Measurements from ENCODE around the gene MKRN1. TPM values are rescaled to one million over a fixed set of nuclear protein-coding genes. Genes with fewer than 3 reads are reported as not detected.

Gene MKRN1
- total RNA-seq, 2 donors from 2014 or later = 39.7 to 62.1 TPM

DNA sequence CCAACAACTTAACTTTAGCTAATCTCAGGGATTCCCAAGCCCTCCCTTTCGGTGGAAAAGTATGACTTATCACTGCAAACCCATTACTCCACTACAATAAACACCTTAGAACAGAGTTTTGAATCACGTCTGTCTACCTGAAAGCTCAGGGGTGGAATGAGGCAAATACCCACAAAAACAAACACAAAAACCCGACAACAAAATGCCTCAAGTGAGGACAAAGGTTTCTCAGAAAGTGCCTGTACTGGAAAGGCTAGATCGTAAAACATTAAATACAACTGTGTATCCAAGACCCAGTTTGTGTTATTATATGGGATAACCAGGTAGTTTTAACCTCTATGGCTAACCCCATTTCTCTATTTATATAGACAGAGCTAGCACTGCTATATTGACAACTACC lies 26.0 kb downstream of the MKRN1 start:
- Histone ChIP-seq H3K4me1 (ENCODE audit: control insufficient read depth in 1 of 2, low read depth in 2 of 2) (no peaks in the 10 kb centered on the region), H3K27ac (no peak overlapping the region), H3K36me3 (peaks cover 38% of the 10 kb centered on the region), H3K27me3 (replicated peaks; ENCODE audit: insufficient read depth) (no peaks in the 10 kb centered on the region), H3K9me3 (no peaks in the 10 kb centered on the region), H3K4me3 (no peak overlapping the region)
- DNase-seq (ENCODE audit: low spot score) = no peak
- TF ChIP-seq, protein P1, sequence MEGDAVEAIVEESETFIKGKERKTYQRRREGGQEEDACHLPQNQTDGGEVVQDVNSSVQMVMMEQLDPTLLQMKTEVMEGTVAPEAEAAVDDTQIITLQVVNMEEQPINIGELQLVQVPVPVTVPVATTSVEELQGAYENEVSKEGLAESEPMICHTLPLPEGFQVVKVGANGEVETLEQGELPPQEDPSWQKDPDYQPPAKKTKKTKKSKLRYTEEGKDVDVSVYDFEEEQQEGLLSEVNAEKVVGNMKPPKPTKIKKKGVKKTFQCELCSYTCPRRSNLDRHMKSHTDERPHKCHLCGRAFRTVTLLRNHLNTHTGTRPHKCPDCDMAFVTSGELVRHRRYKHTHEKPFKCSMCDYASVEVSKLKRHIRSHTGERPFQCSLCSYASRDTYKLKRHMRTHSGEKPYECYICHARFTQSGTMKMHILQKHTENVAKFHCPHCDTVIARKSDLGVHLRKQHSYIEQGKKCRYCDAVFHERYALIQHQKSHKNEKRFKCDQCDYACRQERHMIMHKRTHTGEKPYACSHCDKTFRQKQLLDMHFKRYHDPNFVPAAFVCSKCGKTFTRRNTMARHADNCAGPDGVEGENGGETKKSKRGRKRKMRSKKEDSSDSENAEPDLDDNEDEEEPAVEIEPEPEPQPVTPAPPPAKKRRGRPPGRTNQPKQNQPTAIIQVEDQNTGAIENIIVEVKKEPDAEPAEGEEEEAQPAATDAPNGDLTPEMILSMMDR (IDR thresholded peaks at IDR 0.05) = no peak
- no peak for ATAC-seq (ENCODE audit: insufficient number of reproducible peaks, low FRiP score, low read depth)

DNA sequence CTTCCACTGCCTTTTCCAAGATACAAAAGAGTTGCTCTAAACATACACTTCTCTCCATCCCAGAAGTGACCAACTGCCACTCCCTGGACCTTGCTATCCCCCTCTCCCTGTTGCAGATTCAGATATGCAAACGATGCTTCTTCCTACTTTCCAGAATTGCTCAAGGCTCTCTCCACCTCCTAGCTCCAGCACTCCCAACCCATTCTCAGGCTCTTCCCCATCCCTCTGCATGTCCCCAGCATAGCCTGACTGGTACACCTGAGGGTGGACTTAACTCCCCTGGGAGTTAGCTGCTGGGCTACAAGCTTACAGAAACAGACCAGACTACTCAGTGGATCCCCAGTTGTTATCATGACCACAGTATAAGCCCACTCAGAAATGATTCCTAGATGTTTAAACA lies 27.6 kb downstream of the MKRN1 start:
- DNase-seq (ENCODE audit: low spot score) = no peak

DNA sequence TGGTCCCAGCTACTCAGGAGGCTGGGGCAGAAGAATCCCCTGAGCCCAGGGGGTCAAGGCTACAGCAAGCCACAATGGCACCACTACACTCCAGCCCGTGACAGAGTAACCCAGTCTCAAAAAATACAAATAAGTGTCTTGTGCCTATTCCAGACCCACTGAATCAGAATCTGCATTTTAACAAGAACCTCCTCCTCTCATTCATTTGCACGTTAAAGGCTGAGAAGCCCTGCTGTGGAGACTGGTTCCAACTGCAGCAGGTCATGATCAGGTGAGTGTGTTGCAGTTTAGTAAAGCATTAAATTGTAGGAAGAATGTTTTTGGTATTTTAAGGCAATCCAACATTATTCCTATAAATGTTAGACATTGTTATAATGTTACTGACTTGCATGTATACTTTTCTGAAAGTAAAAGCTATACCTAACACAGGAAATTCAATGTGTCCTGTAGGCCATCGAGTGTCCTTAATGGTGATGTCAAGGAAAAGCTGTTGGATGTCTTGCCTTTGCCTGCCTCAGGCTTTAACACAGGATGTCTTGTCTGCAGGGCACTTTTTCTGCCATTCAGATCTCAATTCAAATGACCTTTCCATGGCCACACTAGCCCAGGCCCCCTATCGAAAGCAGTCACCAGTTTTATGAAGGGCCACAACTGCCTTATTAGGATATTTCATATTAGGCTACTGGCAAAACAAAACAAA lies 30.4 kb downstream of the MKRN1 start:
- Histone ChIP-seq H3K9me3 (no peaks in the 10 kb centered on the region), H3K27me3 (replicated peaks; ENCODE audit: insufficient read depth) (no peaks in the 10 kb centered on the region), H3K27ac (no peak overlapping the region), H3K36me3 (peaks cover 10% of the 10 kb centered on the region), H3K4me3 (no peak overlapping the region), H3K4me1 (ENCODE audit: control insufficient read depth in 1 of 2, low read depth in 2 of 2) (no peaks in the 10 kb centered on the region)
- DNase-seq (ENCODE audit: low spot score) (no peak), ATAC-seq (ENCODE audit: insufficient number of reproducible peaks, low FRiP score, low read depth) (no peak)
- TF ChIP-seq, protein P1 (IDR thresholded peaks at IDR 0.05) = no peak

More for the DNA sequence above, 27.6 kb downstream of the MKRN1 start:
- Histone ChIP-seq H3K4me3 (no peak overlapping the region), H3K27ac (no peak overlapping the region), H3K4me1 (ENCODE audit: control insufficient read depth in 1 of 2, low read depth in 2 of 2) (no peaks in the 10 kb centered on the region), H3K9me3 (no peaks in the 10 kb centered on the region), H3K27me3 (replicated peaks; ENCODE audit: insufficient read depth) (no peaks in the 10 kb centered on the region), H3K36me3 (peaks cover 32% of the 10 kb centered on the region)
- ATAC-seq (ENCODE audit: insufficient number of reproducible peaks, low FRiP score, low read depth) = no peak
- TF ChIP-seq, protein P1 (IDR thresholded peaks at IDR 0.05) = no peak

DNA sequence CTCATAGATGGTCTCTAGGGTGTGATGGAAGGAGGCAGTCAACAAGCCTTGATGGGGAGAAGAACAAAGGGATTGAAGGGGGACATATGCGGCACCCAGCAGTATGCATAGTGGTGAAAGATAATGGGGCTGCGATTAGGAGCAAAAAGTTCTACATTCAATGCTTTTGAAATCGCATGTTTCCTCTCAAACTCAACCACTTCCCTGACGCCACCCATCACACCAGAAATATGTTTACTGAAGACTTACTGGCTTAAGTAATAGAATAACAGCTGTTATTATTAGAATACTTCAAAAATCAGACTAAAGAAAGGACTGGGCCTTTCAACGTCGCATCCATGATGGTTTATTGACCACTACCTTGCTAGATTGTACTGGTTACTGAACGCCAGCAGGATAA lies 31.5 kb downstream of the MKRN1 start:
- H3K4me3 ChIP-seq = no peak overlapping the region
- H3K4me1 ChIP-seq (ENCODE audit: control insufficient read depth in 1 of 2, low read depth in 2 of 2) = no peaks in the 10 kb centered on the region
- H3K27me3 ChIP-seq (replicated peaks; ENCODE audit: insufficient read depth) = no peaks in the 10 kb centered on the region
- DNase-seq (ENCODE audit: low spot score) (no peak), ATAC-seq (ENCODE audit: insufficient number of reproducible peaks, low FRiP score, low read depth) (no peak)
- H3K36me3 ChIP-seq = peaks cover 7% of the 10 kb centered on the region
- no peak overlapping the region for H3K27ac ChIP-seq
- no peaks in the 10 kb centered on the region for H3K9me3 ChIP-seq
- TF ChIP-seq, protein P1 (IDR thresholded peaks at IDR 0.05) = no peak

DNA sequence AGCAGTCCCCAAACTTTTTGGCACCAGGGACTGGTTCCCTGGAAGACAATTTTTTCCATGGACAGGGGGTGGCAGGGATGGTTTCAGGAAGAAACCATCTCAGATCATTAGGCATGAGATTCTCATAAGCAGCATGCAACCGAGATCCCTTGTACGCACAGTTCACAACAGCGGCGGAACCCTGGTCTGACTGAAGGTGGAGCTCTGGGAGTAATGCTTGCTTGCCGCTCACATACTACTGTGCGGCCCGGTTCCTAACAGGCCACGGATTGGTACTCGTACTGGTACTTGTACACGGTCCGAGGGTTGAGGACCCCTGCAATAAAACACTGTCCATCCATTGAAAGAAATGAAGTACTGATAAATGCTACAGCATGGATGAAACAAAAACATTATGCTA lies 32.8 kb downstream of the MKRN1 start:
- H3K27ac ChIP-seq = no peak overlapping the region
- no peaks in the 10 kb centered on the region for H3K4me1 ChIP-seq (ENCODE audit: control insufficient read depth in 1 of 2, low read depth in 2 of 2)
- no peaks in the 10 kb centered on the region for H3K9me3 ChIP-seq
- DNase-seq (ENCODE audit: low spot score) (no peak), ATAC-seq (ENCODE audit: insufficient number of reproducible peaks, low FRiP score, low read depth) (no peak)
- H3K4me3 ChIP-seq = no peak overlapping the region
- H3K27me3 ChIP-seq (replicated peaks; ENCODE audit: insufficient read depth) = no peaks in the 10 kb centered on the region
- H3K36me3 ChIP-seq = peaks cover 4% of the 10 kb centered on the region
- TF ChIP-seq, protein P1 (IDR thresholded peaks at IDR 0.05) = no peak
